Measurements from ENCODE around the gene SMIM29.
A peak's percentile ranks its signal among the peaks of the same experiment; 100 is the strongest.

Gene SMIM29

GRCh38 chr6:34238585-34239499, 10.0 kb downstream of the SMIM29 start:
- Mint-ChIP-seq H3K27ac (peak overlapping the region; percentile 90), H3K36me3 (ENCODE audit: low read depth) (peaks cover 37% of the 10 kb centered on the region), H3K27me3 (ENCODE audit: low read depth, poor library complexity) (no peaks in the 10 kb centered on the region), H3K4me3 (peak overlapping the region; percentile 88), H3K4me1 (peaks cover 66% of the 10 kb centered on the region), H3K9me3 (no peaks in the 10 kb centered on the region)
- DNase-seq, result no peak
- TF ChIP-seq, protein P1, sequence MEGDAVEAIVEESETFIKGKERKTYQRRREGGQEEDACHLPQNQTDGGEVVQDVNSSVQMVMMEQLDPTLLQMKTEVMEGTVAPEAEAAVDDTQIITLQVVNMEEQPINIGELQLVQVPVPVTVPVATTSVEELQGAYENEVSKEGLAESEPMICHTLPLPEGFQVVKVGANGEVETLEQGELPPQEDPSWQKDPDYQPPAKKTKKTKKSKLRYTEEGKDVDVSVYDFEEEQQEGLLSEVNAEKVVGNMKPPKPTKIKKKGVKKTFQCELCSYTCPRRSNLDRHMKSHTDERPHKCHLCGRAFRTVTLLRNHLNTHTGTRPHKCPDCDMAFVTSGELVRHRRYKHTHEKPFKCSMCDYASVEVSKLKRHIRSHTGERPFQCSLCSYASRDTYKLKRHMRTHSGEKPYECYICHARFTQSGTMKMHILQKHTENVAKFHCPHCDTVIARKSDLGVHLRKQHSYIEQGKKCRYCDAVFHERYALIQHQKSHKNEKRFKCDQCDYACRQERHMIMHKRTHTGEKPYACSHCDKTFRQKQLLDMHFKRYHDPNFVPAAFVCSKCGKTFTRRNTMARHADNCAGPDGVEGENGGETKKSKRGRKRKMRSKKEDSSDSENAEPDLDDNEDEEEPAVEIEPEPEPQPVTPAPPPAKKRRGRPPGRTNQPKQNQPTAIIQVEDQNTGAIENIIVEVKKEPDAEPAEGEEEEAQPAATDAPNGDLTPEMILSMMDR (IDR thresholded peaks at IDR 0.05), result no peak

DNA sequence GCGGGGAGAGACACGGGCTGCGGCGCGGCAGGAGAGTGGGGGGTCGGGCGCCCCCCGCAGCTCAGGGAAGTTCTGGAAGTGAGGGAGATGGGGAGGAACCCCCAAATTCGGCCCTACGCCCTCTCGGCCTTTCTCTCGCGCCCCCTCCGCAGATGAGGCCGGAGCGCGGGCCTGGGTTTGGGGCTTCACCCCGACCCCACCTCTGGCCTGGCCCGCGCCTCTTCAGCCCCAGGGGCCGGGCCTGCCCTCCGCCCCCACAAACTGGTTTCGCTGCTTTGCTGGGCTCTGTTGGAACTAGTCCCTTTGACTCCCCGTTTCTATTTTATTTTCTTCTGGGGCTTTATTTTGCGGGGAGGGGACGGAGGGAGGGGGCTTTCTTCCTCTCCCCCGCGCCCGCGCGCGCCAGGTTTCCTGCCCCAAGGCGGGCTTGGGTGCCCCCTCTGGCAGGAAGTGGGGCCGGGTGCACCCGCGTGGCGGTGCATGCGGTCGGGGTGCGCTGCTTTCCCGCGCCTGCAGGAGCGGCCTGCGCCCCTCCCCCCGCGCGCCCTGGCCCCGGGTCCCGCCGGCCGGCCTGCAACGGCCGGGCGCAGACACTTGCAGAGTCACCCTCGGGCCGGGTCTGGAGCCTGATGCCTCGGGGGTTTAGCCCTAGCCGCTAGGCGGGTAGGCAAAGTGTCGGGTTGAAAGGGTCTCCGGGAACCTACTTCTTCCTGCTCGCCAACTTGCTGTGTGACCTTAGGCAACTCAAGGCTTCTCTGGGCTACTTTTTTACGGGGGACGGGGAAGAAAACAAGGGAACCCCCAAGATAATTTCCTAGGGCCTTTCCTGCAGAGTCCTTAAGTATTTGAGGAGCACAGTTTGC, 10.9 kb downstream of the SMIM29 start:
- H3K4me3 Mint-ChIP-seq, result peak overlapping the region; percentile 88
- H3K36me3 Mint-ChIP-seq (ENCODE audit: low read depth), result peaks cover 29% of the 10 kb centered on the region
- TF ChIP-seq, protein P1 (IDR thresholded peaks at IDR 0.05), result peak; percentile 8
- H3K27ac Mint-ChIP-seq, result peak overlapping the region; percentile 78
- peaks cover 65% of the 10 kb centered on the region for H3K4me1 Mint-ChIP-seq
- DNase-seq, result peak; percentile 66
- H3K9me3 Mint-ChIP-seq, result no peaks in the 10 kb centered on the region
- no peaks in the 10 kb centered on the region for H3K27me3 Mint-ChIP-seq (ENCODE audit: low read depth, poor library complexity)

GRCh38 chr6:34237316-34237721, 11.5 kb downstream of the SMIM29 start:
- TF ChIP-seq, protein P1 (IDR thresholded peaks at IDR 0.05), result no peak
- peak overlapping the region; percentile 85 for H3K4me3 Mint-ChIP-seq
- peaks cover 61% of the 10 kb centered on the region for H3K4me1 Mint-ChIP-seq
- H3K9me3 Mint-ChIP-seq, result no peaks in the 10 kb centered on the region
- peaks cover 23% of the 10 kb centered on the region for H3K36me3 Mint-ChIP-seq (ENCODE audit: low read depth)
- H3K27me3 Mint-ChIP-seq (ENCODE audit: low read depth, poor library complexity), result no peaks in the 10 kb centered on the region
- peak; percentile 56 for DNase-seq
- H3K27ac Mint-ChIP-seq, result no peak overlapping the region

- Mint-ChIP-seq H3K9me3 (no peaks in the 10 kb centered on the region), H3K36me3 (ENCODE audit: low read depth) (peaks cover 16% of the 10 kb centered on the region), H3K4me1 (peaks cover 60% of the 10 kb centered on the region), H3K4me3 (peak within 1 kb of the TSS; percentile 85), H3K27me3 (ENCODE audit: low read depth, poor library complexity) (no peaks in the 10 kb centered on the region), H3K27ac (peak within 1 kb of the TSS; percentile 99)
- TF ChIP-seq, protein P1 (IDR thresholded peaks at IDR 0.05), result no peak
- peak; percentile 93 for DNase-seq
Measured at GRCh38 chr6:34236443-34237315, 12.1 kb downstream of the SMIM29 start, which contains the start of gene HMGA1. HMGA1 (plus strand) TSS chr6:34236873; CDS start chr6:34240781, 3,908 bp downstream.

GRCh38 chr6:34236131-34236442, 12.7 kb downstream of the SMIM29 start:
- peak overlapping the region; percentile 99 for H3K27ac Mint-ChIP-seq
- TF ChIP-seq, protein P1 (IDR thresholded peaks at IDR 0.05), result no peak
- DNase-seq, result peak; percentile 28
- H3K36me3 Mint-ChIP-seq (ENCODE audit: low read depth), result peaks cover 11% of the 10 kb centered on the region
- no peaks in the 10 kb centered on the region for H3K27me3 Mint-ChIP-seq (ENCODE audit: low read depth, poor library complexity)
- H3K9me3 Mint-ChIP-seq, result no peaks in the 10 kb centered on the region
- peak overlapping the region; percentile 85 for H3K4me3 Mint-ChIP-seq
- H3K4me1 Mint-ChIP-seq, result peaks cover 54% of the 10 kb centered on the region

Measured in nephron progenitor cell (in vitro differentiated cells).